AG10803 (cell line): ENCODE data around the gene HOXB8.

ENCODE experiments used
- DNase-seq: peaks from one replicate; pipeline ENCODE4 v3.0.0; 2010; ENCODE audit warnings: low read depth
- H3K4me3 ChIP-seq: 2 replicates; pipeline ENCODE4 v1.5.1; 2011; ENCODE audit warnings: mild to moderate bottlenecking, low read length, control low read depth
- TF ChIP-seq, protein P1 (sequence below): conservative IDR thresholded peaks from 2 replicates; pipeline ENCODE4 v1.5.1; 2011; ENCODE audit warnings: mild to moderate bottlenecking, low read length, control low read depth, inconsistent platforms

HOXB8 gene

DNA sequence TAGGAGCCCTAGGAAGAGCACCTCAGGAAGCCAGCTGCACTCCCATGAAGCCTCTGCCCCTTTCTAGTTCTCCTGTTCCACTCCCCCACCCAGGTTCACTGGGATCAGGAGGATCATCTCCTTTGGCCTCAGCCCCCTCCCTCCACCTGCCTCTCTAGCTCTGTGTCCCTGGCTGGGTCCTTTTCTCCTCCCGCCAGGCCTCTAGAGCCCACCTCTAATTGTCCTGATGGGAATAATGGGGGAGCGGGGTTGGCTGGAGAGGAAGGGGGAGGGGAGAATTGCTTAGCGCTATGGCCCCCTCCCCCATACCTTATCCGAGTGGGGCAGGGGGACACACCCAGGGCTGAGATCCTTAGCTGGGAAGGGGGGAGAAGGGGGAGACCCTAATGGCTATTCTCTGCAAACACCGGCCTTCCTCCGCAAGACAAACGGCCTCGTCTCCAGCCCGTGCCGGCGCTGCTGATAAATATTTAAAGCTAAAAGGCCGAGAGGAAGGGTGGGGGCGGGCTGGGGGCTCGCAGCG is 5.3 kb downstream of the HOXB8 start:
- H3K4me3 ChIP-seq = peak overlapping the region; percentile 67
- TF ChIP-seq, protein P1, sequence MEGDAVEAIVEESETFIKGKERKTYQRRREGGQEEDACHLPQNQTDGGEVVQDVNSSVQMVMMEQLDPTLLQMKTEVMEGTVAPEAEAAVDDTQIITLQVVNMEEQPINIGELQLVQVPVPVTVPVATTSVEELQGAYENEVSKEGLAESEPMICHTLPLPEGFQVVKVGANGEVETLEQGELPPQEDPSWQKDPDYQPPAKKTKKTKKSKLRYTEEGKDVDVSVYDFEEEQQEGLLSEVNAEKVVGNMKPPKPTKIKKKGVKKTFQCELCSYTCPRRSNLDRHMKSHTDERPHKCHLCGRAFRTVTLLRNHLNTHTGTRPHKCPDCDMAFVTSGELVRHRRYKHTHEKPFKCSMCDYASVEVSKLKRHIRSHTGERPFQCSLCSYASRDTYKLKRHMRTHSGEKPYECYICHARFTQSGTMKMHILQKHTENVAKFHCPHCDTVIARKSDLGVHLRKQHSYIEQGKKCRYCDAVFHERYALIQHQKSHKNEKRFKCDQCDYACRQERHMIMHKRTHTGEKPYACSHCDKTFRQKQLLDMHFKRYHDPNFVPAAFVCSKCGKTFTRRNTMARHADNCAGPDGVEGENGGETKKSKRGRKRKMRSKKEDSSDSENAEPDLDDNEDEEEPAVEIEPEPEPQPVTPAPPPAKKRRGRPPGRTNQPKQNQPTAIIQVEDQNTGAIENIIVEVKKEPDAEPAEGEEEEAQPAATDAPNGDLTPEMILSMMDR = no peak
- DNase-seq = no peak

DNA sequence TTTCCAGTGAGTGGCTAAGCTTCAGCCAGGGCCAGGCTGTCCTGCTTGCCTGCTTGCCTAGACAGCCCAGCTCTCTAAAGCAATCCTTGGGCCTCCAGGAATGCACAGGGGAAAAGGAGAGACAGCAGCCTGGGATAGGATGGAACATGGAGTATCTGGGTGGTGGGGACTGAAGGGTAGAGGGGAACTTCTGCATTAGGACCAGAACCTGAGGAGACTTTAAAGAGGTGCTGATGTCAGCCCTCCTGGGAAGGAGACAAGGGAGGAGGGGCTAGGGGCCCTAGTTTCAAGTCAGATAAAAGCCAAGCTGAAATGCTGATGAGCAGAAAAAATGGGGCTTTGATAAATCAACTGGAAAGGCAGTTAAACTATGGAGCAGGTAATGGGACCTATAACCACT is 6.1 kb downstream of the HOXB8 start:
- H3K4me3 ChIP-seq = peak overlapping the region; percentile 67

DNA sequence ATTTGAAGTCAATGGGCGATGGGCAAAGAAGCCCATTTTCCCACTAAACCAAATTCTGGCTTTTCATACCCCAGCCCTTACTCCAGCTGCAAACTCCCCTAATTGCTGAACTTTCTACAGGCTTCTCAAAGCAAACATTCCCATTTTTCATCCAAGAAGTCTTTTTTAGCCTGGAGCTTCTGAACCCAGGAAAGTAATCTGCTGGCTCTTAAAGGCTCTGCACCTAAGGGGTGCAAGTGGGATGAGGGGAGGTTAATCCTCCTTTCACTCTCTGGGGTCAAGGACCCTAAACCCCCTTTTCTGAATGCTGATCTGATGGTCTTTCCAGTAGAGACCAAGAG is 6.6 kb downstream of the HOXB8 start:
- DNase-seq = no peak
- TF ChIP-seq, protein P1 = no peak
- H3K4me3 ChIP-seq = peak overlapping the region; percentile 67; the same call in 1 of the 2 replicates

More for the DNA sequence above, 6.1 kb downstream of the HOXB8 start:
- TF ChIP-seq, protein P1 = no peak
- no peak for DNase-seq

DNA sequence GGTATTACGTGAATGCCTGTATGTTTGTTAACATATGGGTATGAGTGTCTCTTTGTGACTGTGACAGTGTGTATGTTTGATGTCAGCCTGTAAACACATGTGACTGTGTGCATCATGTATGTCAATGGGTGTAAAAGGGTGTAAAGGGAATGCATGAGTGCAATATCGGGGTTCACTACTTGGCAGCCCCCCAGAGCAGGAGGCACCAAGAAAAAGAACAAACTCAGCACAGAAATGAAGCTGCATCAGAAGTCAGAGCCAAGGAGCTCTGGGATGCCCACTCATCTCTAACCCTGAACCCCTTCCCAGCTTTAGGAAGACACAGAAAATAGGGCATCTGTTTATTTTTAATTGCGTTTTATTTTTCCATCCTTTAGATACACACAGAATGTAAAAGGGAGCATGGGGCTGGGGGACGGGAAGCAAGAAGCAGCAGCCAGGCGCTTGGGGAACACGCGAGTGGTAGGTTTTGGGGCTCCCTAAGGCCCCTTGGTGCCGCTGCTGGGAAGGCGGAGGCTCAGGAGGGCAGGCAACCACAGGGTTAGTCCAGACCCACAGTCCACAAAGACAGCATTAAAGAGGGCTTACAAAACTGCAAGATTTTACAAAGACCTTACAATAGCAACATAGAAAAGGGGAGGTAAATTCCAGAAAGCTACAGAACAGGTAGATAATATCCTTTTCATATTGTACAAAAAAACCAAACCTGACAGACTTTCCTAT is 8.0 kb downstream of the HOXB8 start:
- TF ChIP-seq, protein P1 = no peak
- H3K4me3 ChIP-seq = no peak overlapping the region
- no peak for DNase-seq

DNA sequence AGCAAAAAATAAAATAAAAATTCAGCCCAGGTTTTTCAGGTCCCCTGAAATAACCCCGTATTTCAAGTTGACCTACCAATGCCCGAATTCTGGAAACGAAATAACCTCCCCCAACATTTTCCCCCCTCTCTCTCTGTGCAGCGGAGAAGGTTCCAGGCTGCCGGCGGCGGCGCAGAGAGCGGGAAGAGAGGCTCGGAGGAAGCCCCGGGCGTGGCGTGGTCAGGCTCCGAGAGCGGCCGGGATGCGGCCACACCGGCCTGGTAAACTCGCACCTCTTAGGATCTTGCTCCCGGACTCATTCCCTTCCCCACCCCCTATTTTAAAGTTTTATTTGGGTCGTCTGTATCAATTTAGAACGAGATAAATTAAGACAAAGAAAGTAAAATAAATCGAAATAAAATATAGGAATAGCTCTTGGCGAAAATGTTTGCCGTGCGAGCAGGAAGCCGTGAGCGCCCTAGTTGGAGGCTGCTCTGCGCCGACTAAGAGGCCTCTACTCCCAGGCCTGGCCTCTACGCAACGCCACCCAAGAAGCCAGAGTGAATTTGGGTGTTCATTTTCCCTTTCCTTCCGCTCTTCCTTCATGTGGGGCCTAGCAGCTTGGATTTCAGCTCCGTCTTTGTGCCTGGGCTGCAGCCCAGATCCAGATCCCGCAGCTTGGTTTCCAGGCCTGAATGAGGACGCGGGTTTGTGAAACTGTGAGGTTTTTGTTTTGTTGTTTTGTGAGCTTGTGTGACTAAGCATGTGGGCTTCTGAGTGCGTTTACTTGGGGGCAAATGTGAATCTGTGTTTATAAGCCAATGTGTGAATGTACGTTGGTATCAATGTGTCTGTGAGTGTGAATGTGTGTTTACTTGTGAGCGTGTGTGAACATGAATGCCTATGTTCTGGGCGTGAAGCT is 8.9 kb downstream of the HOXB8 start:
- DNase-seq = no peak
- TF ChIP-seq, protein P1 = no peak
- H3K4me3 ChIP-seq = peak overlapping the region; percentile 36

DNA sequence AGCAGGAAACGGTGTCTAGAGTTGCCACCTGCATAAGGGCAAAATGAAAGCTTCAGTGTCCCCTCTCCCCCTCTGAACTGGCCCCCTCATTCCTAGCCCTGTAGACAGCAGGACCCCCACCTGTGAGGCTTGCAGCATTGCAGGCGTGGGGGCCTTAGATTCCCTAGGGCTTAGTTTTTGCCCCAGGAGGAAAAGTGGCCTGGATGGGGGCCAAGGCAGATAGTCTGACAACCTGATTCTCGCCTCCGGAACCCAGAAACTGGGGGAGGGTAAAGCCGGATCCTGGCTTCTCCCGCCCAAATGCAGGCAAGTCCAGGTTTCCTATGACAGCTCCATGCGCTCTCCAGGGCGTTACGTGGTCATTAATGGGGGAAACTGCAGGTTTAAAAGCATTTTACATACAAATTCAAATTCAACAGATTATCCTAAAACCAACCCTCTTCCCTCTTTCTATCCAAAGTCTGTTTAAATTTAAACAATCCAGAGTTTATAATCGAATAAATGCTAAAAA is 9.6 kb downstream of the HOXB8 start:
- no peak for DNase-seq
- TF ChIP-seq, protein P1 = no peak
- H3K4me3 ChIP-seq = peak overlapping the region; percentile 89
